GM12874 (cell line): Measurements from ENCODE around the gene ZNF70.

Experiments
- TF ChIP-seq, protein P1 (sequence below): IDR thresholded peaks from 2 replicates; pipeline ENCODE4 v1.5.1; 2011; ENCODE audit warnings: low read depth, mild to moderate bottlenecking, control low read depth, low read length, moderate library complexity; ENCODE audit not compliant: insufficient read depth

ZNF70 gene

DNA sequence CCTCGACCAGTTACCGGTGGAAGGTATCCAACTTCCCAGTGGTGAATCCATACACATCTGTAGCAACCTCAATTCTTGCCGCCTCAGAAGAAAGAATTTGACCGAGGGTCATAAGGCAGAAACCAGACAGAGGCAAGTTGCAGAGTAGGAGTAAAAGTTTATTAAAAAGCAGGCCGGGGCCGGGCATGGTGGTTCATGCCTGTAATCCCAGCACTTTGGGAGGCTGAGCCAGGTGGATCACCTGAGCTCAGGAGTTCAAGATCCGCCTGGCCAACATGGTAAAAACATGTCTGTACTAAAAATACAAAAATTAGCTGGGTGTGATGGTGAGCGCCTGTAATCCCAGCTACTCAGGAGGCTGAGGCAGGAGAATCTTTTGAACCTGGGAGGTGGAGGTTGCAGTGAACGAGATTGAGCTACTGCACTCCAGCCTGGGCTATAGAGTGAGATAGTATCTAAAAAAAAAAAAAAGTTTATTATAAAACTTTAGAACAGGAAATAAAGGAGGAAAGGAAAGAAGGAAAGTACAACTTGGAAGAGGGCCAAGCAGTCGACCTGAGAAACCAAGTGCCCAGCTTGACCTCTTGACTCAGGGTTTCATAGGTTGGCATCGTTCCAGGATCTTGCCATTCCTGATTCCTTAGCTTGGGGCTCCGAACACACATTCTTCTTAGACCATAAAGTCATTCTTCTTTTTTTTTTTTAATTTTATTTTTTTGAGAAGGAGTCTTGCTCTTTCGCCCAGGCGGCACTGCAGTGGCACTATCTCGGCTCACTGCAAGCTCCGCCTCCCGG, 32.3 kb downstream of the ZNF70 start:
- TF ChIP-seq, protein P1, sequence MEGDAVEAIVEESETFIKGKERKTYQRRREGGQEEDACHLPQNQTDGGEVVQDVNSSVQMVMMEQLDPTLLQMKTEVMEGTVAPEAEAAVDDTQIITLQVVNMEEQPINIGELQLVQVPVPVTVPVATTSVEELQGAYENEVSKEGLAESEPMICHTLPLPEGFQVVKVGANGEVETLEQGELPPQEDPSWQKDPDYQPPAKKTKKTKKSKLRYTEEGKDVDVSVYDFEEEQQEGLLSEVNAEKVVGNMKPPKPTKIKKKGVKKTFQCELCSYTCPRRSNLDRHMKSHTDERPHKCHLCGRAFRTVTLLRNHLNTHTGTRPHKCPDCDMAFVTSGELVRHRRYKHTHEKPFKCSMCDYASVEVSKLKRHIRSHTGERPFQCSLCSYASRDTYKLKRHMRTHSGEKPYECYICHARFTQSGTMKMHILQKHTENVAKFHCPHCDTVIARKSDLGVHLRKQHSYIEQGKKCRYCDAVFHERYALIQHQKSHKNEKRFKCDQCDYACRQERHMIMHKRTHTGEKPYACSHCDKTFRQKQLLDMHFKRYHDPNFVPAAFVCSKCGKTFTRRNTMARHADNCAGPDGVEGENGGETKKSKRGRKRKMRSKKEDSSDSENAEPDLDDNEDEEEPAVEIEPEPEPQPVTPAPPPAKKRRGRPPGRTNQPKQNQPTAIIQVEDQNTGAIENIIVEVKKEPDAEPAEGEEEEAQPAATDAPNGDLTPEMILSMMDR, result no peak

DNA sequence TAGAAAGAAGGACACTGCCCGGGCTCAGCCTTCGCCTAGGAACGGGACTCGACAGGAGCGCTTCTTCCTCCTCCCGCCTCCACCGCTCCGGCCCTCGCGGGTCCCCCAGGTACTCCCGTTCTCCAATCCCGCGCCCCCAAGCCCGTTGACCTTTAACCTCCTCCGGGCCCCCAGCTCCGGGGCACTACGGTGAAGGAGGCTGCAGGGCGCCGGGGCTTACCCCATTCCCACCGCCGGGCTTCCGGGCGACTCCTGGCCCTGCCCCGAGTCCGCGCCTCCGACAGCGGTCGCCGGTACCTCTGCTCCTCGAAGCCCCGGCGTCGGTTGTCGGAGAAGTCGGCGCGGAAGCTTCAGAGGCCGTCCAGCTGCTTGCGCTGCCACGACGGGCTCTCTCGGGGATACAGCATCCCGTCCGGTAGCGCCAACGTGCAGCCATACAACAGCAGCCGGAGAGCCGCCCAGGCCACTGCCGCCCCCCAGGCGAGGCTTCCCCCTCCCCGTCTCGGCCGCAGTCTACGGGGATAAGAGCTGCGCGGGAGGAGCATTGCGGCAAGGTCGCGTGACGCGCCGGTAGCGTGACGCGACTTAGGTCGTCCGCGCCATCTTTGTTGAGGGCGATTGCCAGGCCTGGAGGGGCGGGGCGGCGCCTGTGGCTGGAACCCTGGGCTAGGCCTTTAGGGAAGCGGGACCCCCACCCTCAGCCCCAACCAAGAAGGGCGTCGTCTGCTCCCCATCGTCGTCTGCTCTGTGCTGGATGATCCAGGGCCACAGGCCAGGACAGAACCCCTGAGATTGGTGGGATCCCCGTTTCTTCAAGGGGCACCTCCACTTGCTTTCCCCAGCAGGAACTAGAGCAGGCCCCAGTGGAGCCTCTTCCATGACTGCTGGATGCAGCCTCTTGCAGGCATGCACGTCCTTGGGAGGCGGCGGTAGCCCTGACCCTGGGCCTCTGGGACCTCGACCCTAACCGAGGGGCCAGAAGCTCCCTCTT, 33.8 kb downstream of the ZNF70 start:
- TF ChIP-seq, protein P1, result no peak

DNA sequence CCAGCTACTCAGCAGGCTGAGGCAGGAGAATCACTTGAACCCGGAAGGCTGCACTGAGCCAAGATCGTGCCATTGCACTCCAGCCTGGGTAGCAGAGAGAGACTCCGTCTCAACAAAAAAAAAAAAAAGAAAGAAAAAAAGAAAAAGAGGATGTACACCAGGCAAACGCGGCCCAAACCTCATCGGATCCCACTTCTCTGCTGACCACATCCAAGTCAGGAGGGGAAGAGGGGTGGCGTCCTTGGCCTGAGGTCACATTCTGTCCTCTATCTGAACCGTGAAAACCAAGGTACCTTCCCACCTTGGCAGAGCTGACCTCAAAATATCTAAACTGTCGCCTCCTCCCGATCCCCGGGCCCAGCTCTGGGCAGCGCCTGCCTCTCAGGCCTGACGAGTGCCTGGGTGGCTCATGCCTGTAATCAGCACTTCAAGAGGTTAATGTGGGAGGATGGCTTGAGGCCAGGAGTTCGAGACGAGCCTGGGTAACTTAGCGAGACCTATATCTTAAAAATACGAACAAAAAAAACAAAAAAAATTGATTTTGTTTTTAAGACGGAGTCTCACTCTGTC, 35.0 kb downstream of the ZNF70 start:
- TF ChIP-seq, protein P1, result no peak

DNA sequence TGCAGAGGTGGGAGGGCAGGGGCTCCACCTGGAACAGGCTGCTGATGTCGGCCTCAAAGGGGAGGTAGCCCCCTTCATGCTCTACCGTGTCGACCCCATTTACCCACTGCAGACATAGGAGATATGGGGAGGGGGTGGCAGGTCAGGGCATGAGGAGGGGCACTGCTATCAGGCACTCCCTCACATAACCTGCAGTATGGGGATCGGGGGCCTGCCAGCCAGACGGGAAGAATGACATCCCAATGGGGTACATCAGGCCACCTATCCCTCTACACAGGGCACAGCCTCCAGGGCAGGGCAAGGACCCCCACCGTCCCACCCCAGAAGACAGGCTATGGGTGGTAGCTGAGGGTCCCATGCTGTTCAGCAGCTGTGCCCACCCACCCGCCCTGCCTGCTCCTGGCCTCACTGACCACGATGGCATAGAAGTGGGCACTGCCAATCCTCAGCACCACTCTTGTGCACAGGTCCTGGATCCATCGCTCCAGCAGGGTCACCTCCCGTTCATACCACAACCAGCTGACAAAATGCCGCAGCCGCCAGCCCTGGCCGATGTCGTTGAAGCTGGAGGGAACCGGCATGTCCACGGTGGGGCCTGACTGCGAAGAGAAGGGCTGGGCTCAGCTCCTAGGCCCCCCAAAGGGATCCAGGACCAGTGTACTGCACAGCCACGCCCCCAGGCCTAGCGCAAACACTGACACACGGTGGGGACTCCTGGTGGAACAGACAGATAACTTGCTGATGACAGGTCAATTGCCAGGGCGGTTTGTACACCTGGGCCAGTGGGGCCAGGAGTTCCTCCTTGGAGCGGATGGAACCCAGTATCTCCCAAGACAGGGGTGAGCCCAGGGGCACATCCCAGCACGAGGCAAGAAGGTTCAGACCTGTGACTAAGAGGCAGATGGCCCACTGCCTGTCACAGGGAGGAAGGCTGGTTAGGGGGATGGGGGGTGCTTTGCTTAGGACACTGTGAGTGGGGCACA, 36.0 kb downstream of the ZNF70 start:
- TF ChIP-seq, protein P1, result no peak

DNA sequence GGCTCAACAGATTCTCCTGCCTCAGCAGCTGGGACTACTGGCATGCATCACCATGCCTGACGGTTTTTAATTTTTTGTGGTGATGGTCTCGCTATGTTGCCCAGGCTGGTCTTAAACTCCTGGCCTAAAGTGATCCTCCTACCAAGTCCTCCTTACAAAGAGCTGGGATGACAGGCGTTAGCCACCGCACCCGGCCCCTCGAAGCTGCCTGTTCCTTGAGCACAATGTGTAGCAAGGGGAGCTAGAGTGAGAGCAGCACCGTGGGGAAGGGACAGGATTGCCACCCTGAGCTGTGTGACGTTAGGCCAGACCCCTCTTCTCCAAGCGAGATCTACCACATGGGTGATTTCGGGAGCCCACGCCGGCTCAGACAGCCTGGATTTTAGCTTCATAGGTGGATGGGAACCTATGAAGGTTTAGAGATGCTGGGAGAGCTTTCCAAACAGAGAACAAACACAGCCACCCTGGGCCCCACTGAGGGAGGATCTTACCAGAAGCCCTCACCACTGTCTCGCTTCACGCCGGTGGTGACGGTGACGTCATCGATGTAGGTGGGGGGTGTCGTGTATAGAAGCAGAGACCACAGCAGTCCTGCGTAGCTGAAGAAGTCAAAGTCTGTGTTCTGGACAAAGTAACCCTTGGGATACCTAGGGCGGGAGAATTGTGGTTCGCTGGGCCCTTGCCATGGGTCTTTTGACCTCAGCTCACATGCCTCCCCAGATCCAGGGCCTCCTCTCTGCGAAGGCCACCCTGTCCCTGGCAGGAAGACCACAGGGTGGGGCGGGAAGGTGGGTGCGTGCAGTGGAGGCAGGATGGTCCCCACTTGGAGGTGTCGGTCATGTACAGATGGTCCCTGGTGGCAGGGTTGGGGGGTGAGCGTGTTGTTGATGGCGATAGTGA, 37.0 kb downstream of the ZNF70 start:
- TF ChIP-seq, protein P1, result no peak

DNA sequence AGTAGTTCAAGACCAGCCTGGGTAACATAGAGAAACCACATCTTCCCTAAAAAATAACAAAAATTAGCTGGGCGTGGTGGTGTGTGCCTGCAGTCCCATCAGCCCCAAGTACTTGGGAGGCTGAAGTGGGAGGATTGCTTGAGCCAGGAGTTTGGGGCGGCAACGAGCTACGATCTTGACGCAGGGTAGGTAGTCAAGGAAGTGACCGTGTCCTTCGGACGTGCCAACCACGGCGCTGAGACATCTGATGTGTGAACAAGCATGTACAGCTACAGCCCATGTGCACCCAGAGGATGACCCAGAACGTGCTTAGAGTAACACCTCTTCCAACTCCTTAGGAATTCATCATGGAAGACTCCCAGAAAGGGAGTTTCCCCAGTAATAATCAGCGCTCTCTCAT, 38.7 kb downstream of the ZNF70 start:
- TF ChIP-seq, protein P1, result no peak
